ENCODE data around the gene OGT. TPM values are rescaled to one million over a fixed set of nuclear protein-coding genes. Genes with fewer than 3 reads are reported as not detected.

OGT gene
- total RNA-seq, 4 donors from 2014 or later, result 72.2 to 139 (median 90.6) TPM

DNA sequence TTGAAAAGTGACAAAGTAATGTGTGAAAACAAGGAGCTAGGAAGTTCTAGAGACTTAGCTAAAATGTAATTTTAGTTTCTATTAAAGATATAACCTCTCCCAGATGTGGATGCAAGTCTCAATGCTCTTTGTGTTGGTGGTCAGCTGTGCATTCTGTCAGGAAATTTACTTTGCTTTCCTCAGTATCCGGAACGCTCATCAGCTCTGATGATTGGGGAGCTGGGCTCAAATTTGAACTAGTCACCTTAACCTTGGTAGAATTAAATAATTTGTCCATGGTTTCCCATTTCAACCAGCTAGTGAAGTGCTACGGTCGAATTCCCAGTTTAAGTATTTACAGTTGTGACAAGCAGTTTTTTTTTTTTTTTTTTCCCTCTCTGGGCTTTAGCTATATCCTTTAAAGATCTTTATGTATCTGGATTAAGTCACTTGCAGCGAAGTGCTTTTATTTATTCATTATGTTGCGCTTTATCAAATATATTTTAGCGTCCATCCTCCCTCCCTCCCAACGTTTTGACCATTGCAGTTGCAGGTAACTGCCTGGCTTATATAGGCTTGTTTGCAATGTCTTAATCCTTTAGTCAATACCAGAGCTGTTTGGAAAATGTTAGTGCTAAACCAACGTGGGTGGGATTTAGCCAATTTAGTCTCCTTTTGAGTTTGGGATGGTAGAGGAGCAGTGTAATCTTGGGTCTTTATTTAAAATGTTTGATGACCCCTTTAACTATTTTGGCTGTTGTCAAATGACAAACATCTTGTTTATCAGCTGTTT is 2.1 kb downstream of the OGT start:
- WGBS, 2 donors, result 1 to 27% methylated on average over 9 of the region's 9 CpGs
- intact Hi-C loops (cut with DNase I; ENCODE audit: low total_unique reads), result no loop called here
- H3K4me3 ChIP-seq (ENCODE audit: low read depth, poor library complexity, severe bottlenecking), result peak overlapping the region; percentile 59
- no peak for DNase-seq (ENCODE audit: low spot score in 2 of 2)
- TF ChIP-seq, protein P1, sequence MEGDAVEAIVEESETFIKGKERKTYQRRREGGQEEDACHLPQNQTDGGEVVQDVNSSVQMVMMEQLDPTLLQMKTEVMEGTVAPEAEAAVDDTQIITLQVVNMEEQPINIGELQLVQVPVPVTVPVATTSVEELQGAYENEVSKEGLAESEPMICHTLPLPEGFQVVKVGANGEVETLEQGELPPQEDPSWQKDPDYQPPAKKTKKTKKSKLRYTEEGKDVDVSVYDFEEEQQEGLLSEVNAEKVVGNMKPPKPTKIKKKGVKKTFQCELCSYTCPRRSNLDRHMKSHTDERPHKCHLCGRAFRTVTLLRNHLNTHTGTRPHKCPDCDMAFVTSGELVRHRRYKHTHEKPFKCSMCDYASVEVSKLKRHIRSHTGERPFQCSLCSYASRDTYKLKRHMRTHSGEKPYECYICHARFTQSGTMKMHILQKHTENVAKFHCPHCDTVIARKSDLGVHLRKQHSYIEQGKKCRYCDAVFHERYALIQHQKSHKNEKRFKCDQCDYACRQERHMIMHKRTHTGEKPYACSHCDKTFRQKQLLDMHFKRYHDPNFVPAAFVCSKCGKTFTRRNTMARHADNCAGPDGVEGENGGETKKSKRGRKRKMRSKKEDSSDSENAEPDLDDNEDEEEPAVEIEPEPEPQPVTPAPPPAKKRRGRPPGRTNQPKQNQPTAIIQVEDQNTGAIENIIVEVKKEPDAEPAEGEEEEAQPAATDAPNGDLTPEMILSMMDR (IDR thresholded peaks at IDR 0.05), result no peak
- no peak for TF ChIP-seq POLR2A (IDR thresholded peaks at IDR 0.05)

DNA sequence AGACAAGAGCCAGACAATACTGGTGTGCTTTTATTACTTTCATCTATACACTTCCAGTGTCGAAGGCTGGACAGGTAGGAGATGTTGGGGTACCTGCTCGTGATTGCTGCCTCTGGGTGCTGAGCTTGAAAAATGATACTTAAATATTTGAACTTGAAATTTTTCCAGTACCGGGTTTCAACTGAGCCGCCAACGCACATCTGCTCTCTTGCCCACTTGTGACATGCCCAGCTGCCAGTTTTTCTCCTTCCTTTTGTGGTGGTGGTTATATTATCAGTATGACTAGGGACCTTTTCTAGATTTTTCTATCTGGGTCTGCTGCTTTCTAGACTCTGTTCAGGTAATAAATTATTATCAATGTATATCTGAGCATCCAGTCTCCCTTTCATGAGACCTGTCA is 3.4 kb downstream of the OGT start:
- DNase-seq (ENCODE audit: low spot score in 2 of 2), result no peak
- 4 to 34% methylated on average over 5 of the region's 5 CpGs for WGBS, 2 donors
- H3K4me3 ChIP-seq (ENCODE audit: low read depth, poor library complexity, severe bottlenecking), result no peak overlapping the region
- intact Hi-C loops (cut with DNase I; ENCODE audit: low total_unique reads), result no loop called here
- TF ChIP-seq POLR2A (IDR thresholded peaks at IDR 0.05), result no peak

DNA sequence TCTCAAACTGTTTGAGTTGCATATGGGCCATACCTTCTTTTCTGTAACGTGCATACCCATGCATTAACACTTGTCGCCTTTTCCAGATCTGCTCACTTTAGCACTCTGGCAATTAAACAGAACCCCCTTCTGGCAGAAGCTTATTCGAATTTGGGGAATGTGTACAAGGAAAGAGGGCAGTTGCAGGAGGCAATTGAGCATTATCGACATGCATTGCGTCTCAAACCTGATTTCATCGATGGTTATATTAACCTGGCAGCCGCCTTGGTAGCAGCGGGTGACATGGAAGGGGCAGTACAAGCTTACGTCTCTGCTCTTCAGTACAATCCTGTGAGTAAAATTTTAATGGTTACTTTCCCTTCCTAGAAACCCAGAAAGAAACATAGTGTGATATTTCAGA is 4.8 kb downstream of the OGT start:
- H3K4me3 ChIP-seq (ENCODE audit: low read depth, poor library complexity, severe bottlenecking), result no peak overlapping the region
- WGBS, 2 donors, result 81 to 83% methylated on average over 9 of the region's 9 CpGs
- TF ChIP-seq, protein P1 (IDR thresholded peaks at IDR 0.05), result no peak
- no peak for TF ChIP-seq POLR2A (IDR thresholded peaks at IDR 0.05)
- no peak for DNase-seq (ENCODE audit: low spot score in 2 of 2)
- intact Hi-C loops (cut with DNase I; ENCODE audit: low total_unique reads), result no loop called here

DNA sequence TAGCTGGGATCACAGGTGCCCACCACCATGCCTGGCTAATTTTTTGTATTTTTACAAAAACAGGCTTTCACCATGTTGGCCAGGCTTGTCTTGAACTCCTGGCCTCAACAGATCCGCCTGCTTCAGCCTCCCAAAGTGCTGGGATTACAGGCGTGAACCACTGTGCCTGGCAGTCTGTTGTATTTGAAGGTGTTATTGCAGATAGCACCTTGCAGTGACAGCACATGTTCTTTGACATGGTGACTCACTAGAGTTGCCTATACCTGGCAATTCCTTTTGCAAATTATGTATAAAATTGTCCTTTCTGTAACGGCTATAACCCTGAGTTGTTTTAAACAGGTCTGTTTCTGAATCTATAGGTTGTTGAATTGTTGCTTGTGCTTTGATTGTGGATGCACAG is 7.9 kb downstream of the OGT start:
- no peak for DNase-seq (ENCODE audit: low spot score in 2 of 2)
- TF ChIP-seq, protein P1 (IDR thresholded peaks at IDR 0.05), result no peak
- no peak for TF ChIP-seq POLR2A (IDR thresholded peaks at IDR 0.05)
- H3K4me3 ChIP-seq (ENCODE audit: low read depth, poor library complexity, severe bottlenecking), result no peak overlapping the region
- WGBS, 2 donors, result 52 to 56% methylated on average over 3 of the region's 3 CpGs
- intact Hi-C loops (cut with DNase I; ENCODE audit: low total_unique reads), result no loop called here

DNA sequence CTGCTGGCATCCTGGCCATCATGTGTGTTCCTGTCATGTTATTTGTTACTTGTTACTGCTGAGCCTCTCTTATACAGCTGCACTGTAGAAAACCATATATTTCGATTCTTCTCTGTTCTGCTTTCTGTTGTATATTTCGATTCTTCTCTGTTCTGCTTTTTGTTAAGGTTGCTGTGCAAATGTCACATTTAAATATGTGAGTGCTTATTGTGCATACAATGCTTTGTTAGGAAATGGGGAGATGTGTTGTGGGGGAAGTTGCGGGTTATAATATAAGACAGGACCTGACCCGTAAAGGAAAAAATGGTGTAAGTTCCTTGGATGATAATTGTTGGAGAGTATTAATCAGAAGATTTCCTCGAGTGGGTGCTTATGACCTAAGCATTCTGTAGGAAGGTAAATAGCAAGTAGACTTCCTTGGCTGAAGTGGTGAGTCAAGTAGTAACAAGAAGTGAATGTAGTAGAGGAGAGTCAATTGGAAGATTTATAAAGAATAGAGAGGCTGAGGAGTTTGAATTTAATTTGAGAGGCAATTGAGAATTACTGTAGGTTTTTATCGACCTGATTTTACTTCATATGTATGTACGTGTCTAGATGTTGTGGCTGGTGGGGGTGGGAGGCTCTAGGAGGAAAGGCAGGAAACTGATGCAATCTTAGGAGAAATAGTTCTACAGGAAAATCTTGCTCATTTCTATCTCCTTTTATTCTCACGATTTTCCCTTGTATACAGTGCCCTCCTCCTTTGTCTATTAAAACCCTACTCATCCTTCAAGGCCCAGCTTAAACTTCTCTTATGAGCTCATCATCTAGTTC is 8.5 kb downstream of the OGT start:
- TF ChIP-seq POLR2A (IDR thresholded peaks at IDR 0.05), result no peak
- TF ChIP-seq, protein P1 (IDR thresholded peaks at IDR 0.05), result no peak
- no peak for DNase-seq (ENCODE audit: low spot score in 2 of 2)
- 39 to 51% methylated on average over 8 of the region's 8 CpGs for WGBS, 2 donors
- no peak overlapping the region for H3K4me3 ChIP-seq (ENCODE audit: low read depth, poor library complexity, severe bottlenecking)
- intact Hi-C loops (cut with DNase I; ENCODE audit: low total_unique reads), result no loop called here

DNA sequence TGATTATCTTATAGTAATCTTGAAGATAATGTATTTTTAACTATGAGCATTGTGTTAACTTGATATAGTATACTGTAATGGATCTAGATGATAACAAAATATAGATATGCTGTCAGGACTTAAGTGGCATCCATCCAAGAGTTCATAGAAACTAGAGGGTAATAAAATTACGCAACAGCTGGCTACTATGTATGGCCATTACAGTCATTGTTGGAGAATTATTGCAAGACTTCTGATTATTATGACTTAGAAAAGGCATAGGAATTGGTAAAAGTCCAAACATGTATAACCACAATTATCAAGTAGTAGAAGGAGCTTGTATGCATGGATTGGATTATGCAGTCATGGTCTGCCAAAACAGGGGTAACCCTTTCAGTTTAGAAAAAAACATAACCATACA is 9.5 kb downstream of the OGT start:
- TF ChIP-seq, protein P1 (IDR thresholded peaks at IDR 0.05), result no peak
- TF ChIP-seq POLR2A (IDR thresholded peaks at IDR 0.05), result no peak
- no peak overlapping the region for H3K4me3 ChIP-seq (ENCODE audit: low read depth, poor library complexity, severe bottlenecking)
- intact Hi-C loops (cut with DNase I; ENCODE audit: low total_unique reads), result no loop called here
- 58 to 62% methylated on average over 1 of the region's 1 CpG for WGBS, 2 donors
- DNase-seq (ENCODE audit: low spot score in 2 of 2), result no peak
